ENCODE data around the gene GRID2. TPM values are rescaled to one million over a fixed set of nuclear protein-coding genes. Genes with fewer than 3 reads are reported as not detected.

Gene GRID2
- total and polyA plus RNA-seq, 4 donors = under 0.01 to 0.02 TPM; not detected in 2

DNA sequence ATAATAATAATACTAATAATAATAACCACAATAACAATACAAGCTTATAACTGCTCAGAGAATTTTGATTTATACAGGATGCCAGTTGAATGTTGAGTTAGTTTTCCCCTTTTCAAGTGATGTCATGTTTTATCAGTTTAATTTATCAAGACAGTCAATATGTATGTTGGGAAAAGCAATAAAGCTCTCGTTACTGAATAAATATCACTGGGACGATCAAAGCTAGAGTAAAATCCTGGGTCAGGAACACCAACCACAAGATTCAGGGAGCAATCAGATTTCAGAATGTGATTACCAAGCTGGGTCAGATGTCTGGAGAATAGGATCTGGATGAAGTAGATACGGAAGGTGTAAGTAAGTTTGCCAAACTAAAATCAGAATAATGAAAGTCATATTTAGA is 179.6 kb downstream of the GRID2 start:
- Histone ChIP-seq H3K9me3 (ENCODE audit: control insufficient read depth in 4 of 4, low read length in 3 of 4) (no peaks in the 10 kb centered on the region), H3K36me3 (ENCODE audit: control insufficient read depth in 4 of 4, insufficient read depth in 3 of 4, low read depth in 1 of 4, low read length in 3 of 4) (no peaks in the 10 kb centered on the region), H3K27me3 (ENCODE audit: control insufficient read depth in 4 of 4, insufficient read depth in 4 of 4, low read length in 3 of 4) (peaks cover 0 to 2% (median 0%) of the 10 kb centered on the region in 4 donors), H3K4me3 (ENCODE audit: low read depth in 1 of 3, low read length in 3 of 3) (no peak overlapping the region), H3K4me1 (ENCODE audit: control insufficient read depth in 4 of 4, insufficient read depth in 4 of 4, low read length in 3 of 4) (no peaks in the 10 kb centered on the region), H3K27ac (ENCODE audit: low read depth in 1 of 2, low read length in 2 of 2) (no peak overlapping the region), H3K9ac (ENCODE audit: low read depth in 1 of 2, low read length in 2 of 2) (no peak overlapping the region)
- WGBS = 35% methylated on average over 3 of the region's 3 CpGs
- no peak for DNase-seq (ENCODE audit: low spot score)
- TF ChIP-seq RAD21 (IDR thresholded peaks at IDR 0.05) = no peak
- no peak for TF ChIP-seq NR2F2 (IDR thresholded peaks at IDR 0.05)
- TF ChIP-seq JUND (IDR thresholded peaks at IDR 0.05) = no peak
- TF ChIP-seq FOXA2 (IDR thresholded peaks at IDR 0.05) = no peak
- TF ChIP-seq, protein P1, sequence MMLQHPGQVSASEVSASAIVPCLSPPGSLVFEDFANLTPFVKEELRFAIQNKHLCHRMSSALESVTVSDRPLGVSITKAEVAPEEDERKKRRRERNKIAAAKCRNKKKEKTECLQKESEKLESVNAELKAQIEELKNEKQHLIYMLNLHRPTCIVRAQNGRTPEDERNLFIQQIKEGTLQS (IDR thresholded peaks at IDR 0.05) = no peak
- TF ChIP-seq, protein P2, sequence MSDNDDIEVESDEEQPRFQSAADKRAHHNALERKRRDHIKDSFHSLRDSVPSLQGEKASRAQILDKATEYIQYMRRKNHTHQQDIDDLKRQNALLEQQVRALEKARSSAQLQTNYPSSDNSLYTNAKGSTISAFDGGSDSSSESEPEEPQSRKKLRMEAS (IDR thresholded peaks at IDR 0.05) = no peak

- DNase-seq (ENCODE audit: low spot score) = no peak
- Histone ChIP-seq H3K9ac (ENCODE audit: low read depth in 1 of 2, low read length in 2 of 2) (no peak overlapping the region), H3K27me3 (ENCODE audit: control insufficient read depth in 4 of 4, insufficient read depth in 4 of 4, low read length in 3 of 4) (no peaks in the 10 kb centered on the region), H3K27ac (ENCODE audit: low read depth in 1 of 2, low read length in 2 of 2) (no peak overlapping the region), H3K9me3 (ENCODE audit: control insufficient read depth in 4 of 4, low read length in 3 of 4) (no peaks in the 10 kb centered on the region), H3K4me1 (ENCODE audit: control insufficient read depth in 4 of 4, insufficient read depth in 4 of 4, low read length in 3 of 4) (no peaks in the 10 kb centered on the region), H3K36me3 (ENCODE audit: control insufficient read depth in 4 of 4, insufficient read depth in 3 of 4, low read depth in 1 of 4, low read length in 3 of 4) (no peaks in the 10 kb centered on the region), H3K4me3 (ENCODE audit: low read depth in 1 of 3, low read length in 3 of 3) (no peak overlapping the region)
- no peak for TF ChIP-seq HNF4G (IDR thresholded peaks at IDR 0.05)
- TF ChIP-seq NR2F2 (IDR thresholded peaks at IDR 0.05) = no peak
- TF ChIP-seq JUND (IDR thresholded peaks at IDR 0.05) = no peak
- no peak for TF ChIP-seq REST (IDR thresholded peaks at IDR 0.05)
- TF ChIP-seq HNF4A (conservative IDR thresholded peaks at IDR 0.05) = no peak
- TF ChIP-seq EGR1 (IDR thresholded peaks at IDR 0.05; ENCODE audit: low read depth in 2 of 2) = no peak
- TF ChIP-seq ZBTB33 (IDR thresholded peaks at IDR 0.05) = no peak
- TF ChIP-seq FOXA2 (IDR thresholded peaks at IDR 0.05) = no peak
- no peak for TF ChIP-seq GABPA (IDR thresholded peaks at IDR 0.05 in 1 of 2, conservative IDR thresholded peaks at IDR 0.05 in 1 of 2)
- WGBS = 48% methylated on average over 1 of the region's 1 CpG
Measured at GRCh38 chr4:92488496-92488895, 184.7 kb downstream of the GRID2 start.

- 38% methylated on average over 1 of the region's 1 CpG for WGBS
- no peak for DNase-seq (ENCODE audit: low spot score)
- H3K9ac ChIP-seq (ENCODE audit: low read depth in 1 of 2, low read length in 2 of 2) = no peak overlapping the region
- H3K27ac ChIP-seq (ENCODE audit: low read depth in 1 of 2, low read length in 2 of 2) = no peak overlapping the region
- H3K4me1 ChIP-seq (ENCODE audit: control insufficient read depth in 4 of 4, insufficient read depth in 4 of 4, low read length in 3 of 4) = no peaks in the 10 kb centered on the region
- no peaks in the 10 kb centered on the region for H3K9me3 ChIP-seq (ENCODE audit: control insufficient read depth in 4 of 4, low read length in 3 of 4)
- no peaks in the 10 kb centered on the region for H3K27me3 ChIP-seq (ENCODE audit: control insufficient read depth in 4 of 4, insufficient read depth in 4 of 4, low read length in 3 of 4)
- H3K36me3 ChIP-seq (ENCODE audit: control insufficient read depth in 4 of 4, insufficient read depth in 3 of 4, low read depth in 1 of 4, low read length in 3 of 4) = no peaks in the 10 kb centered on the region
- H3K4me3 ChIP-seq (ENCODE audit: low read depth in 1 of 3, low read length in 3 of 3) = no peak overlapping the region
- TF ChIP-seq FOXA1 (IDR thresholded peaks at IDR 0.05) = no peak
- no peak for TF ChIP-seq FOXA2 (IDR thresholded peaks at IDR 0.05)
- TF ChIP-seq, protein P2 (IDR thresholded peaks at IDR 0.05) = no peak
- TF ChIP-seq TAF1 (conservative IDR thresholded peaks at IDR 0.05) = no peak
- TF ChIP-seq RAD21 (IDR thresholded peaks at IDR 0.05) = no peak
- TF ChIP-seq, protein P3, sequence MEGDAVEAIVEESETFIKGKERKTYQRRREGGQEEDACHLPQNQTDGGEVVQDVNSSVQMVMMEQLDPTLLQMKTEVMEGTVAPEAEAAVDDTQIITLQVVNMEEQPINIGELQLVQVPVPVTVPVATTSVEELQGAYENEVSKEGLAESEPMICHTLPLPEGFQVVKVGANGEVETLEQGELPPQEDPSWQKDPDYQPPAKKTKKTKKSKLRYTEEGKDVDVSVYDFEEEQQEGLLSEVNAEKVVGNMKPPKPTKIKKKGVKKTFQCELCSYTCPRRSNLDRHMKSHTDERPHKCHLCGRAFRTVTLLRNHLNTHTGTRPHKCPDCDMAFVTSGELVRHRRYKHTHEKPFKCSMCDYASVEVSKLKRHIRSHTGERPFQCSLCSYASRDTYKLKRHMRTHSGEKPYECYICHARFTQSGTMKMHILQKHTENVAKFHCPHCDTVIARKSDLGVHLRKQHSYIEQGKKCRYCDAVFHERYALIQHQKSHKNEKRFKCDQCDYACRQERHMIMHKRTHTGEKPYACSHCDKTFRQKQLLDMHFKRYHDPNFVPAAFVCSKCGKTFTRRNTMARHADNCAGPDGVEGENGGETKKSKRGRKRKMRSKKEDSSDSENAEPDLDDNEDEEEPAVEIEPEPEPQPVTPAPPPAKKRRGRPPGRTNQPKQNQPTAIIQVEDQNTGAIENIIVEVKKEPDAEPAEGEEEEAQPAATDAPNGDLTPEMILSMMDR (IDR thresholded peaks at IDR 0.05; ENCODE audit: low read depth, low read length, missing input control) = no peak
- no peak for TF ChIP-seq NR2F2 (IDR thresholded peaks at IDR 0.05)
- TF ChIP-seq RXRA (IDR thresholded peaks at IDR 0.05) = no peak
- TF ChIP-seq HNF4G (IDR thresholded peaks at IDR 0.05) = no peak
- TF ChIP-seq YY1 (IDR thresholded peaks at IDR 0.05) = no peak
- TF ChIP-seq HNF4A (conservative IDR thresholded peaks at IDR 0.05) = no peak
- no peak for TF ChIP-seq GABPA (IDR thresholded peaks at IDR 0.05 in 1 of 2, conservative IDR thresholded peaks at IDR 0.05 in 1 of 2)
- TF ChIP-seq EGR1 (IDR thresholded peaks at IDR 0.05; ENCODE audit: low read depth in 2 of 2) = no peak
- TF ChIP-seq, protein P1 (IDR thresholded peaks at IDR 0.05) = no peak
Measured at GRCh38 chr4:92497141-92497540, 193.4 kb downstream of the GRID2 start.

All from liver (tissue), 9 donors.